Astrocyte (in vitro differentiated cells and primary cell): ENCODE results near the gene SP4. TPM values are rescaled to one million over a fixed set of nuclear protein-coding genes. Genes with fewer than 3 reads are reported as not detected.

Experiments used
- DNase-seq: peaks from one replicate; pipeline ENCODE4 v3.0.0-alpha.2; 2010; ENCODE audit warnings: low read depth
- FAIRE-seq: peaks from 2 replicates; lab custom pipeline; 2011; peaks lifted over from hg19 to GRCh38; lab: Jason Lieb, UNC
- H2AFZ ChIP-seq: 2 replicates; pipeline ENCODE4 v1.6.0; 2012; ENCODE audit warnings: low read depth, low read length, inconsistent platforms
- H3K27ac ChIP-seq: 2 replicates; pipeline ENCODE4 v1.5.1; 2011; ENCODE audit warnings: low read depth, low read length, inconsistent platforms
- H3K27me3 ChIP-seq: 2 replicates; pipeline ENCODE4 v1.6.0; 2011; ENCODE audit warnings: low read length, inconsistent platforms; ENCODE audit not compliant: insufficient read depth
- H3K36me3 ChIP-seq: 2 replicates; pipeline ENCODE4 v1.5.1; 2011; ENCODE audit warnings: low read length, inconsistent platforms; ENCODE audit not compliant: insufficient read depth
- H3K4me1 ChIP-seq: 2 replicates; pipeline ENCODE4 v1.5.1; 2011; ENCODE audit warnings: low read length, inconsistent platforms; ENCODE audit not compliant: insufficient read depth
- H3K4me2 ChIP-seq: 2 replicates; pipeline ENCODE4 v1.6.0; 2012; ENCODE audit warnings: low read length, inconsistent platforms
- H3K4me3 ChIP-seq: 2 replicates; pipeline ENCODE4 v1.5.1; 2011; ENCODE audit warnings: low read depth, mild to moderate bottlenecking, low read length, inconsistent platforms; ENCODE audit not compliant: insufficient read depth
- H3K79me2 ChIP-seq: 2 replicates; pipeline ENCODE4 v1.6.0; 2012; ENCODE audit warnings: mild to moderate bottlenecking, low read length, inconsistent platforms; ENCODE audit not compliant: insufficient read depth
- H3K9ac ChIP-seq: 2 replicates; pipeline ENCODE4 v1.6.0; 2012; ENCODE audit warnings: mild to moderate bottlenecking, low read length, inconsistent platforms
- H3K9me3 ChIP-seq: 2 replicates; pipeline ENCODE4 v1.5.1; 2012; ENCODE audit warnings: low read depth, mild to moderate bottlenecking, low read length, inconsistent platforms; ENCODE audit not compliant: insufficient read depth
- H4K20me1 ChIP-seq: 2 replicates; pipeline ENCODE4 v1.6.0; 2012; ENCODE audit warnings: low read length, inconsistent platforms; ENCODE audit not compliant: insufficient read depth
- H3K27ac Mint-ChIP-seq: one replicate; pipeline ENCODE4 v1.8.0; 2021; ENCODE audit warnings: mild to moderate bottlenecking, mixed read lengths; ENCODE audit not compliant: unreplicated experiment
- H3K27me3 Mint-ChIP-seq: one replicate; pipeline ENCODE4 v1.8.0; 2021; ENCODE audit warnings: low read depth, mixed read lengths; ENCODE audit not compliant: unreplicated experiment
- H3K36me3 Mint-ChIP-seq: one replicate; pipeline ENCODE4 v1.8.0; 2021; ENCODE audit warnings: low read depth, mixed read lengths; ENCODE audit not compliant: unreplicated experiment
- H3K4me1 Mint-ChIP-seq: one replicate; pipeline ENCODE4 v1.8.0; 2021; ENCODE audit warnings: low read depth, mixed read lengths; ENCODE audit not compliant: unreplicated experiment
- H3K4me3 Mint-ChIP-seq: one replicate; pipeline ENCODE4 v1.8.0; 2021; ENCODE audit warnings: mild to moderate bottlenecking, moderate library complexity, mixed read lengths; ENCODE audit not compliant: unreplicated experiment
- H3K9me3 Mint-ChIP-seq: one replicate; pipeline ENCODE4 v1.8.0; 2021; ENCODE audit warnings: mild to moderate bottlenecking, mixed read lengths; ENCODE audit not compliant: unreplicated experiment
- EZH2 ChIP-seq: IDR thresholded peaks from 2 replicates; pipeline ENCODE4 v1.6.1; 2012; ENCODE audit warnings: mild to moderate bottlenecking, low read length, inconsistent platforms; ENCODE audit not compliant: insufficient read depth
- microRNA-seq: library from miRNA; unstranded; fragments of <30 nt; microRNA quantifications from one replicate; pipeline ENCODE4 v1.2.0, GENCODE V29; 2020
- total RNA-seq: library from RNA; stranded (reverse); gene quantifications from 2 replicates; pipeline ENCODE4 v1.2.1, GENCODE V29; 2021
- TF ChIP-seq, protein P1 (sequence below): IDR thresholded peaks from 2 replicates; pipeline ENCODE4 v1.5.1; 2011; ENCODE audit warnings: low read depth, mild to moderate bottlenecking, inconsistent platforms, low read length, moderate library complexity; ENCODE audit not compliant: insufficient read depth

The SP4 gene
- total RNA-seq, 1 donor from 2014 or later: 3.8 TPM

DNA sequence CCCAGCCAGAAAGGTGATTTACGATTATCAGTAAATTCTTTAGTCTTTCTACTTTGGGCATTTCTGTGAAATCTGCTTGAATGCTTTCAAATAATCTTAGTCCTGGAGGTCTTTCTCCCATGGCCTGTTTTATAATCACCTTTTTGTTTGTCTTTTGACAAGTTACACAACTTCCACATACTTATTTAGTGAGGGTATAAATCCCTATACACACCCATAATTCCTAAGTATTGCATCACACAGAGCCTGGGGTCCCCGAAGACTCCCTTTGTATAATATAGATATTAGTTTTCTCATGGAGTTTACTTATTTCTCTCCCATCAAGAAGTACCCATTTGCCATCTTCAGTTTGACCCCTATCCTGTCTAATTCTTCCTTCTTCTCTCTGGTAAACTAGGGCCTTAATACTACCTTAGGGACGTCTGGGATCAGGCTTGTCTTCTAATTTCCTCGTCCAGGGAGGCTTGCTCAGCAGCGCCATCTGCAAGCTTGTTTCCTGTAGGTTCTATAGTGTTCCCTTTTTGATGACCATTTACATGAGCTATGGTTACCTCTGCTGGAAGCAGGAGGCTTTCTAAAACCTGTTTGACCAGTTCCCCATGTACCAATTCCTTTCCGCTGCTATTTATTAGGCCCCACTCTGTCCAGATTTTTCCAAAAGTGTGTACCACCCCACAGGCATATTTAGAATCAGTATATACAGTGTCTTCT lies 123.1 kb downstream of the SP4 start:
- H3K36me3 Mint-ChIP-seq: no peaks in the 10 kb centered on the region
- Histone ChIP-seq H3K36me3 (no peaks in the 10 kb centered on the region), H3K27me3 (peaks cover 2% of the 10 kb centered on the region), H3K79me2 (no peaks in the 10 kb centered on the region), H3K4me3 (no peak overlapping the region), H3K4me1 (no peaks in the 10 kb centered on the region), H3K9me3 (peaks cover 2% of the 10 kb centered on the region), H3K4me2 (no peak overlapping the region), H3K9ac (no peak overlapping the region), H2AFZ (no peak overlapping the region), H3K27ac (no peak overlapping the region), H4K20me1 (no peaks in the 10 kb centered on the region)
- FAIRE-seq: no peak
- no peaks in the 10 kb centered on the region for H3K4me1 Mint-ChIP-seq
- DNase-seq: no peak
- H3K9me3 Mint-ChIP-seq: peaks cover 4% of the 10 kb centered on the region
- H3K4me3 Mint-ChIP-seq: no peak overlapping the region
- TF ChIP-seq, protein P1, sequence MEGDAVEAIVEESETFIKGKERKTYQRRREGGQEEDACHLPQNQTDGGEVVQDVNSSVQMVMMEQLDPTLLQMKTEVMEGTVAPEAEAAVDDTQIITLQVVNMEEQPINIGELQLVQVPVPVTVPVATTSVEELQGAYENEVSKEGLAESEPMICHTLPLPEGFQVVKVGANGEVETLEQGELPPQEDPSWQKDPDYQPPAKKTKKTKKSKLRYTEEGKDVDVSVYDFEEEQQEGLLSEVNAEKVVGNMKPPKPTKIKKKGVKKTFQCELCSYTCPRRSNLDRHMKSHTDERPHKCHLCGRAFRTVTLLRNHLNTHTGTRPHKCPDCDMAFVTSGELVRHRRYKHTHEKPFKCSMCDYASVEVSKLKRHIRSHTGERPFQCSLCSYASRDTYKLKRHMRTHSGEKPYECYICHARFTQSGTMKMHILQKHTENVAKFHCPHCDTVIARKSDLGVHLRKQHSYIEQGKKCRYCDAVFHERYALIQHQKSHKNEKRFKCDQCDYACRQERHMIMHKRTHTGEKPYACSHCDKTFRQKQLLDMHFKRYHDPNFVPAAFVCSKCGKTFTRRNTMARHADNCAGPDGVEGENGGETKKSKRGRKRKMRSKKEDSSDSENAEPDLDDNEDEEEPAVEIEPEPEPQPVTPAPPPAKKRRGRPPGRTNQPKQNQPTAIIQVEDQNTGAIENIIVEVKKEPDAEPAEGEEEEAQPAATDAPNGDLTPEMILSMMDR: no peak
- no peak for TF ChIP-seq EZH2
- peaks cover 5% of the 10 kb centered on the region for H3K27me3 Mint-ChIP-seq
- no peak overlapping the region for H3K27ac Mint-ChIP-seq

DNA sequence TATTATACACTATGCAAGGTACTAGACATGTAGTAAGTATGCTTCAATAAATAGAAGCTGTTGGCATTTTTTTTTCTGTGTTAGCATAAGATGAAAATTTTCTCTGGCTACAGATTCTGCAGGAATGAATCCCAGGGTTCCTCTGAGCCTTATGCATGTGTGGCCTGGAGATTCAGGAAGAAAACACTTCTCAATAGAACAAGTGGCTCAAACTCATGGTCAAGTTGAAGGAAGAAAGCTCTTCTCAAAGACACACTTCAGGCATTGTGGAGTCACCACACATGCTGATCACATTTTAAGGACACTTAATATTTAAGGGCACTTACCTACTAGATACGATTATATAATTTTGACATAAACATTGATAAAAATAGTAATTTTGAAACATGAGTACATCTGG lies 134.5 kb downstream of the SP4 start:
- Histone ChIP-seq H3K79me2 (no peaks in the 10 kb centered on the region), H4K20me1 (no peaks in the 10 kb centered on the region), H3K36me3 (no peaks in the 10 kb centered on the region), H3K9me3 (no peaks in the 10 kb centered on the region), H3K9ac (no peak overlapping the region), H3K27me3 (no peaks in the 10 kb centered on the region), H3K4me2 (no peak overlapping the region), H3K4me1 (no peaks in the 10 kb centered on the region), H2AFZ (no peak overlapping the region), H3K27ac (no peak overlapping the region), H3K4me3 (no peak overlapping the region)
- no peaks in the 10 kb centered on the region for H3K9me3 Mint-ChIP-seq
- no peaks in the 10 kb centered on the region for H3K27me3 Mint-ChIP-seq
- H3K4me3 Mint-ChIP-seq: no peak overlapping the region
- TF ChIP-seq, protein P1: no peak
- TF ChIP-seq EZH2: no peak
- no peak for DNase-seq
- H3K4me1 Mint-ChIP-seq: no peaks in the 10 kb centered on the region
- H3K27ac Mint-ChIP-seq: no peak overlapping the region
- FAIRE-seq: no peak
- H3K36me3 Mint-ChIP-seq: no peaks in the 10 kb centered on the region

Small RNA genes lying within 50 kb of the gene (microRNA-seq; reads per million reads assigned to microRNA genes)
- gene MIR1183: not detected

Other genes with a start within 250 kb of the SP4 start
- 0.43 and 0.72 TPM in 2 replicates for gene DNAH11, start 115.0 kb downstream of the SP4 start, total RNA-seq